Measurements from ENCODE around the gene IGSF3. TPM values are rescaled to one million over a fixed set of nuclear protein-coding genes. Genes with fewer than 3 reads are reported as not detected.

IGSF3 gene
- polyA plus RNA-seq, 3 donors = 0.07 to 0.12 TPM; not detected in 1

DNA sequence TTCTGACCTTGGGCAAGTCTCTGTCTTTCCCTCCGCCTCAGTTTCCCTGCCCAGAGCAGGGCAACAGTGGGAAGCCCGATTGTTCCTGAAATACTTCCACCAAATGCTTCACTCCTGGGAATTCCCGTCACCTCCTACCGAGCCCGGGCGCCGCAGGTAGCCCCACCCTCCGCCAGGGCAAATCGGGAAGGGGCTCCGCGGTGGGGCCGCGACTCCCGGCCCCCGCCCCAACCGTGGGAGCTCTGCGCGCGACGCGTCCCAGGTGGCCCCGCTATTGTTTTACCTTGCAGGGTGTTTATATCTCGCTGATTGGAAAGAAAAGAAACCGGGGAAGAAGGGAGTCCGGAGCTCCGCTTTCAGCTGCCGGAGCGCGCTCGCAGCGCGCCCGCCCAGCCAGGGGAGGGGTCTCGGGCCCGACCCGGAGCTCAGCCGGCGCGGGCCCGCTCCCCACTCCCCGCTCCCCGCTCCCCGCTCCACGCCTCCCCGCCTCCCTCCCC is 407 bp downstream of the IGSF3 start:
- TF ChIP-seq, protein P1, sequence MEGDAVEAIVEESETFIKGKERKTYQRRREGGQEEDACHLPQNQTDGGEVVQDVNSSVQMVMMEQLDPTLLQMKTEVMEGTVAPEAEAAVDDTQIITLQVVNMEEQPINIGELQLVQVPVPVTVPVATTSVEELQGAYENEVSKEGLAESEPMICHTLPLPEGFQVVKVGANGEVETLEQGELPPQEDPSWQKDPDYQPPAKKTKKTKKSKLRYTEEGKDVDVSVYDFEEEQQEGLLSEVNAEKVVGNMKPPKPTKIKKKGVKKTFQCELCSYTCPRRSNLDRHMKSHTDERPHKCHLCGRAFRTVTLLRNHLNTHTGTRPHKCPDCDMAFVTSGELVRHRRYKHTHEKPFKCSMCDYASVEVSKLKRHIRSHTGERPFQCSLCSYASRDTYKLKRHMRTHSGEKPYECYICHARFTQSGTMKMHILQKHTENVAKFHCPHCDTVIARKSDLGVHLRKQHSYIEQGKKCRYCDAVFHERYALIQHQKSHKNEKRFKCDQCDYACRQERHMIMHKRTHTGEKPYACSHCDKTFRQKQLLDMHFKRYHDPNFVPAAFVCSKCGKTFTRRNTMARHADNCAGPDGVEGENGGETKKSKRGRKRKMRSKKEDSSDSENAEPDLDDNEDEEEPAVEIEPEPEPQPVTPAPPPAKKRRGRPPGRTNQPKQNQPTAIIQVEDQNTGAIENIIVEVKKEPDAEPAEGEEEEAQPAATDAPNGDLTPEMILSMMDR (IDR thresholded peaks at IDR 0.05) = no peak
- H3K4me3 ChIP-seq (replicated peaks in 1 of 3; ENCODE audit: low read depth in 2 of 3, low read length in 3 of 3) = peak overlapping the region; percentile 10 to 80 (median 26)
- Mint-ChIP-seq H3K4me3 (peak overlapping the region; percentile 77 to 92), H3K9me3 (peaks cover 0 to 13% (median 5%) of the 10 kb centered on the region in 7 donors), H3K27me3 (ENCODE audit: low read depth in 3 of 3) (peaks cover 57 to 65% (median 57%) of the 10 kb centered on the region in 3 donors), H3K4me1 (peaks cover 22% of the 10 kb centered on the region), H3K27ac (no peak overlapping the region), H3K36me3 (peaks cover 6 to 13% of the 10 kb centered on the region in 2 donors)
- DNase-seq = peak in 1 of 3 donors; percentile 14
- no peaks in the 10 kb centered on the region for H3K79me2 ChIP-seq (ENCODE audit: insufficient read depth, low read length)
- peak overlapping the region; percentile 70 for H2AFZ ChIP-seq (ENCODE audit: insufficient read depth, low read depth, low read length, poor library complexity, severe bottlenecking)
- no peak overlapping the region for H3K27ac ChIP-seq (ENCODE audit: low read depth in 1 of 2, low read length in 2 of 2)
- H3K27me3 ChIP-seq (ENCODE audit: control insufficient read depth in 2 of 2, insufficient read depth in 2 of 2, low read length in 2 of 2) = peaks cover 27 to 54% of the 10 kb centered on the region in 2 donors
- no peaks in the 10 kb centered on the region for H3K36me3 ChIP-seq (replicated peaks in 1 of 2; ENCODE audit: control insufficient read depth in 1 of 2, insufficient read depth in 2 of 2, low read length in 2 of 2)
- H3K4me2 ChIP-seq (replicated peaks; ENCODE audit: extremely low read depth, low read length, poor library complexity, severe bottlenecking) = peak overlapping the region; percentile 90
- peak overlapping the region; percentile 57 for H3K9ac ChIP-seq (ENCODE audit: insufficient read depth, low read length, poor library complexity, severe bottlenecking)
- no peaks in the 10 kb centered on the region for H3K9me3 ChIP-seq (replicated peaks in 1 of 2; ENCODE audit: control insufficient read depth in 1 of 2, insufficient read depth in 1 of 2, low read length in 2 of 2)
- WGBS (ENCODE audit: insufficient coverage) = 0% methylated on average over 23 of the region's 45 CpGs
- no peaks in the 10 kb centered on the region for H4K20me1 ChIP-seq (ENCODE audit: insufficient read depth, low read length)
- peaks cover 16 to 22% of the 10 kb centered on the region in 2 donors for H3K4me1 ChIP-seq (ENCODE audit: control insufficient read depth in 1 of 2, insufficient read depth in 2 of 2, low read length in 2 of 2)
- intact Hi-C loops (cut with micrococcal nuclease) = loop anchor here in 1 of 2 donors (10.0 kb wide), 1 partner anchor 92 kb away; the partner anchor contains the start of gene CD58

DNA sequence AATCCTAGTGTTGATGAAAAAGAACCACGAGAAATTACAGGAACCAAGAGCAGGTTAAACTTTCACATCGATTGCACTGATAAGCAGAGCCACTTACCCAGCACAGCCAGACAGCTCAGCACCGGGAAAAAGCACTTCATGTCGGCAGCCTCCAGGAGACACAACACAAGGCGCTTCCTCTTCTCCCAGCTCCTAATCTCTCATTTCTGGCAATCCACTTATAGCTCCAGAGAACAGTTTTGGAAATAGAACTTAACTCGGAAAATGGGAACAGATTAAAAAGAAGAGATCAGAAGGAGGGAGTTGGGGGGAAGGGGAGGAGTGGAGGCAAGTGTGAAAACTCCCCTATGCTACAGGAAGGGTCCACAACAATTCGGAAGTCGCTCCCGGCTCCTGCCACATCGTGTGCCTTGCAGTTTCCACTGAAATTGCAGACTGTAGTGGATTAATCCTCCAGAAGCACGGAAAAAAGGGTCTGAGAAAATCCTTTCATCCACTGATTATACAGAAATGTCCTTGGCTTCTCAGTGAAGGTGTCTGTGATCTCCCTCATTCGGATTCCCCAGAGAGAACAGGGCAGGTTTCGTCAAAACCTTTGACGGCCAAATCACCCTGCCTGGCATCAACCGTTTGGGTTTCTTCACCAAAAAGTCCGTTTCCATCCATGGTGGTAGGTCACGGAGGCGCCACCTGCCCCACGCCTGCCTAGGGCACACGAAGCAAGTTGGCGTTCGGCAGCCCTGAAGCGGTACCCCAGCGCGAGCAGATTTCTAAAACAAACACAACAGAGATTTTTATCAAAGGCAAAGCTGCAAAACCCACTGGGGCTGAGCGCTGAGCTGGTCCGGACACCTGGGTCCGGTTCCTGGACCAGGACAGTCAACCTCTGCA is 1.1 kb downstream of the IGSF3 start:
- Histone ChIP-seq H3K4me1 (ENCODE audit: control insufficient read depth in 1 of 2, insufficient read depth in 2 of 2, low read length in 2 of 2) (peaks cover 16 to 22% of the 10 kb centered on the region in 2 donors), H3K4me2 (replicated peaks; ENCODE audit: extremely low read depth, low read length, poor library complexity, severe bottlenecking) (peak overlapping the region; percentile 90), H3K27me3 (ENCODE audit: control insufficient read depth in 2 of 2, insufficient read depth in 2 of 2, low read length in 2 of 2) (peaks cover 27 to 54% of the 10 kb centered on the region in 2 donors), H4K20me1 (ENCODE audit: insufficient read depth, low read length) (no peaks in the 10 kb centered on the region), H3K79me2 (ENCODE audit: insufficient read depth, low read length) (no peaks in the 10 kb centered on the region), H3K9me3 (replicated peaks in 1 of 2; ENCODE audit: control insufficient read depth in 1 of 2, insufficient read depth in 1 of 2, low read length in 2 of 2) (no peaks in the 10 kb centered on the region), H3K27ac (ENCODE audit: low read depth in 1 of 2, low read length in 2 of 2) (no peak overlapping the region), H3K36me3 (replicated peaks in 1 of 2; ENCODE audit: control insufficient read depth in 1 of 2, insufficient read depth in 2 of 2, low read length in 2 of 2) (no peaks in the 10 kb centered on the region), H2AFZ (ENCODE audit: insufficient read depth, low read depth, low read length, poor library complexity, severe bottlenecking) (peak overlapping the region; percentile 70), H3K4me3 (replicated peaks in 1 of 3; ENCODE audit: low read depth in 2 of 3, low read length in 3 of 3) (peak overlapping the region; percentile 10 to 80 (median 26)), H3K9ac (ENCODE audit: insufficient read depth, low read length, poor library complexity, severe bottlenecking) (peak overlapping the region; percentile 57)
- 2% methylated on average over 21 of the region's 28 CpGs for WGBS (ENCODE audit: insufficient coverage)
- peaks cover 0 to 18% (median 5%) of the 10 kb centered on the region in 7 donors for H3K9me3 Mint-ChIP-seq
- peak overlapping the region; percentile 77 to 92 for H3K4me3 Mint-ChIP-seq
- peaks cover 22% of the 10 kb centered on the region for H3K4me1 Mint-ChIP-seq
- no peak for DNase-seq
- peaks cover 6 to 13% of the 10 kb centered on the region in 2 donors for H3K36me3 Mint-ChIP-seq
- TF ChIP-seq, protein P1 (IDR thresholded peaks at IDR 0.05) = no peak
- peaks cover 57 to 65% (median 57%) of the 10 kb centered on the region in 3 donors for H3K27me3 Mint-ChIP-seq (ENCODE audit: low read depth in 3 of 3)
- intact Hi-C loops (cut with micrococcal nuclease) = loop anchor here in 1 of 2 donors (10.0 kb wide), 1 partner anchor 92 kb away; the partner anchor contains the start of gene CD58
- peak overlapping the region in 1 of 7 donors; percentile 58 for H3K27ac Mint-ChIP-seq
